ENCODE results near the gene MMP19. TPM values are rescaled to one million over a fixed set of nuclear protein-coding genes. Genes with fewer than 3 reads are reported as not detected.
"Not testable (repeated sequence)": the region's sequence is repeated elsewhere in the genome, so short reads cannot be mapped to it uniquely, and the experiment has no call there.

Gene MMP19
- total RNA-seq, 1 donor from 2014 or later: 0.13 TPM

DNA sequence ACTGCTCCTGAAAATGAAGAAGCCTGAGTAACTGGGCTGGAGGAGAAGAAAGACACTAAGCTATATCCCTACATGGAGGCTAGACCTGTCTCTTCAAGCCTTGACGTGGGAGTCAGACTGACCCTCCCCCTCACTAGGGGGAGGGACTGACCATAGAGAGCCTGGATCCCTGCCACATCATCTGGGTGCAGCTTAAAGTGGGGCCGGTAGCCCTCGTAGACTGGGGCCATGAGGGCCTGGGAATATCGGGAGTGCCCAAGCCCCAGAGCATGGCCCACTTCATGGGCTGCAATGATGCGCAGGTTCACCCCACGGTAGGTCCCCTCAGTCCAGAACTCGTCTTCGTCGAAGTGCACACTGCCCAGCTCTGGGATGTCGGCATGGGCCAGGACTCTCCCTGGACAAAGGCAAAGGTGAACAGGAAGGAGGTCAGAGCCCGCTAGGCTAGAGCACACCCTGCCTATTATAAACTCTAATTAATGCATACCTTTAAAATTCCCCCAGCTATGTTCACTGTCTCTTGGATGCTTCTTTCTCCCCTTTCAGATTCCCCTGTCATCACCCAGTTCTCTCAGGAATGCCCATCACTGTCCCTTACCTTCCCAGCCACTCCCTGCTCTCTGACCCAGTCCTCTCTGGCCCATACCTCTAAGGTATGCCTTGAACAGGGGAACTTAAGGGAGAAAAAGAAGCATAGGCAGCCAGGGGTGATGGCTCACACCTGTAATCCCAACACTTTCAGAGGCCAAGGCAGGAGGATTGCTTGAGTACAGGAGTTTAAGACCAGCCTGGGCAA is 3.2 kb downstream of the MMP19 start:
- H3K36me3 ChIP-seq: no peaks in the 10 kb centered on the region
- TF ChIP-seq EZH2 (IDR thresholded peaks at IDR 0.05) (no peak), EZH2phosphoT487 (IDR thresholded peaks at IDR 0.05) (no peak)
- TF ChIP-seq, protein P1, sequence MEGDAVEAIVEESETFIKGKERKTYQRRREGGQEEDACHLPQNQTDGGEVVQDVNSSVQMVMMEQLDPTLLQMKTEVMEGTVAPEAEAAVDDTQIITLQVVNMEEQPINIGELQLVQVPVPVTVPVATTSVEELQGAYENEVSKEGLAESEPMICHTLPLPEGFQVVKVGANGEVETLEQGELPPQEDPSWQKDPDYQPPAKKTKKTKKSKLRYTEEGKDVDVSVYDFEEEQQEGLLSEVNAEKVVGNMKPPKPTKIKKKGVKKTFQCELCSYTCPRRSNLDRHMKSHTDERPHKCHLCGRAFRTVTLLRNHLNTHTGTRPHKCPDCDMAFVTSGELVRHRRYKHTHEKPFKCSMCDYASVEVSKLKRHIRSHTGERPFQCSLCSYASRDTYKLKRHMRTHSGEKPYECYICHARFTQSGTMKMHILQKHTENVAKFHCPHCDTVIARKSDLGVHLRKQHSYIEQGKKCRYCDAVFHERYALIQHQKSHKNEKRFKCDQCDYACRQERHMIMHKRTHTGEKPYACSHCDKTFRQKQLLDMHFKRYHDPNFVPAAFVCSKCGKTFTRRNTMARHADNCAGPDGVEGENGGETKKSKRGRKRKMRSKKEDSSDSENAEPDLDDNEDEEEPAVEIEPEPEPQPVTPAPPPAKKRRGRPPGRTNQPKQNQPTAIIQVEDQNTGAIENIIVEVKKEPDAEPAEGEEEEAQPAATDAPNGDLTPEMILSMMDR (IDR thresholded peaks at IDR 0.05): no peak
- Mint-ChIP-seq H3K4me3 (peak overlapping the region; percentile 33), H3K4me1 (peaks cover 5% of the 10 kb centered on the region), H3K9me3 (no peaks in the 10 kb centered on the region), H3K27ac (peak overlapping the region; percentile 17), H3K36me3 (no peaks in the 10 kb centered on the region), H3K27me3 (ENCODE audit: insufficient read depth, low read depth) (peaks cover 7% of the 10 kb centered on the region)
- H3K27ac ChIP-seq: no peak overlapping the region
- no peaks in the 10 kb centered on the region for H3K27me3 ChIP-seq
- H3K9ac ChIP-seq: no peak overlapping the region
- H3K79me2 ChIP-seq (ENCODE audit: low read depth): no peaks in the 10 kb centered on the region
- no peak overlapping the region for H2AFZ ChIP-seq (replicated peaks)
- DNase-seq (ENCODE audit: low spot score): no peak
- H4K20me1 ChIP-seq (ENCODE audit: low read depth): no peaks in the 10 kb centered on the region
- H3F3A ChIP-seq (ENCODE audit: low read depth): no peaks in the 10 kb centered on the region
- H3K4me3 ChIP-seq: no peak overlapping the region
- H3K9me3 ChIP-seq (ENCODE audit: low read depth): no peaks in the 10 kb centered on the region
- H3K4me2 ChIP-seq: no peak overlapping the region
- peaks cover 3% of the 10 kb centered on the region for H3K4me1 ChIP-seq

DNA sequence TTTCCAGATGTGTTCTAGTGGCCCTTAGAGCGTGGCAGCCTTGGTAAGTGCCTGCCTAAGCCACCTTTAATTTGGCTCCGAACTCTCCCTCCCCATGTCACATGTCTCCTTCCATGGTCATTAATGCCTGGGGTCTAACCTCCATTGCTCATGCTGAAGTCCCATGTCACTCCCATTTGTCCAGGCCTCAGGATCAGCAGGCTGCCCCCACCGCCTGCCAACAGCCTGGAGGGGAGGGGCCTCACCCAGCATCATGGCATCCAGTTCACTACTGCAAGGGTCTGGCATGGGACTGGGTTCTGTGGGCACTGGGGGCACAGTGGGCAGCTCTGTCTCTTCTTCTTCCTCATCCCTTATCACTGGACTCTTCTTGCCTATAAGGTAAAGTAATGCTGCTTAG is 4.4 kb downstream of the MMP19 start:
- Histone ChIP-seq H3K27me3 (no peaks in the 10 kb centered on the region), H3K9me3 (ENCODE audit: low read depth) (no peaks in the 10 kb centered on the region), H3K79me2 (ENCODE audit: low read depth) (no peaks in the 10 kb centered on the region), H3K4me1 (peaks cover 3% of the 10 kb centered on the region), H3F3A (ENCODE audit: low read depth) (no peaks in the 10 kb centered on the region), H3K4me2 (no peak overlapping the region), H3K27ac (no peak overlapping the region), H3K9ac (no peak overlapping the region), H4K20me1 (ENCODE audit: low read depth) (no peaks in the 10 kb centered on the region), H3K36me3 (no peaks in the 10 kb centered on the region), H2AFZ (replicated peaks) (no peak overlapping the region), H3K4me3 (no peak overlapping the region)
- TF ChIP-seq EZH2 (IDR thresholded peaks at IDR 0.05): no peak
- TF ChIP-seq EZH2phosphoT487 (IDR thresholded peaks at IDR 0.05): no peak
- TF ChIP-seq, protein P1 (IDR thresholded peaks at IDR 0.05): no peak
- Mint-ChIP-seq H3K27ac (peak overlapping the region; percentile 21), H3K4me3 (no peak overlapping the region), H3K4me1 (peaks cover 9% of the 10 kb centered on the region), H3K36me3 (no peaks in the 10 kb centered on the region), H3K9me3 (no peaks in the 10 kb centered on the region), H3K27me3 (ENCODE audit: insufficient read depth, low read depth) (peaks cover 7% of the 10 kb centered on the region)
- no peak for DNase-seq (ENCODE audit: low spot score)

DNA sequence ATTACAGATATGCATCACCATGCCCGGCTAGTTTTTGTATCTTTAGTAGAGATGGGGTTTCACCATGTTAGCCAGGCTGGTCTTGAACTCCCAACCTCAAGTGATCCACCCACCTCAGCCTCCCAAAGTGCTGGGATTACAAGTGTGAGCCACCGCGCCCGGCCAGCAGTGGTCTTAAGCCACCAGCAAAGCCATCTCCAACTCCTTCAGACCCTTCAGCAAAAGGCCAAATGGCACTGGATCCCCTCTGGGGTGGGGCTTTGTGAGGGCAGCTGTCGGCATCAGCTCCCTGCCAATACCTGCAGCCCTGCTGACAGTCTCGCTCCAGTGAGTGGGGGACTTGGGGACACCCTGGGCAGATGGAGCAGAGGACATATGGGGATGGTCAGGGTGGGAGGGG is 8.3 kb downstream of the MMP19 start:
- H3K4me1 ChIP-seq: peaks cover 12% of the 10 kb centered on the region
- not testable (repeated sequence) for H2AFZ ChIP-seq (replicated peaks); H3K36me3 Mint-ChIP-seq; H3K4me2 ChIP-seq; H3K9me3 ChIP-seq (ENCODE audit: low read depth); H4K20me1 ChIP-seq (ENCODE audit: low read depth); H3K4me3 ChIP-seq; H3K27ac Mint-ChIP-seq; DNase-seq (ENCODE audit: low spot score); H3K9me3 Mint-ChIP-seq; H3K9ac ChIP-seq; H3K36me3 ChIP-seq; H3F3A ChIP-seq (ENCODE audit: low read depth); H3K27me3 ChIP-seq; H3K4me3 Mint-ChIP-seq; H3K27ac ChIP-seq
- Mint-ChIP-seq H3K4me1 (peaks cover 18% of the 10 kb centered on the region), H3K27me3 (ENCODE audit: insufficient read depth, low read depth) (peaks cover 11% of the 10 kb centered on the region)
- H3K79me2 ChIP-seq (ENCODE audit: low read depth): peaks cover 23% of the 10 kb centered on the region

DNA sequence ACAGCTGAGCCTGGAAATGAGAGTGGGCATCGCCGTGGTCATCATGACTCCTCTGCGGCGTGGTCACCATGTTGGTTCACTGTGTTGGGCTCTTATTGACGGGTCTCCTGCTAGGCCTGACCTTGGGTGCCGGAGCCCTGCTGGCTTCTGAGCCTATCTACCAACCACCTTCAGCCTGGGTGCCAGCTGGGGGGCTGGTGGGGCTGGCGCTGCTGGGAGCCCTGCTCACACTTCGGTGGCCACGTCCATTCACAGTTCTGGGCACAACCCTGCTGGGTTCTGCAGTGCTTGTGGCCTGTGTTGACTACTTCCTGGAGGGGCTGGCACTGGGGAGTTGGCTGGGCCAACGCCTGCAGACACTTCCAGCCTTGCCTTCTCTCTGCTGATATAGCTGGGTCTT is 9.7 kb downstream of the MMP19 start:
- H3K27me3 ChIP-seq: no peaks in the 10 kb centered on the region
- no peak overlapping the region for H3K9ac ChIP-seq
- H3K4me1 Mint-ChIP-seq: peaks cover 23% of the 10 kb centered on the region
- peaks cover under 1% of the 10 kb centered on the region for H3K36me3 Mint-ChIP-seq
- H3K4me1 ChIP-seq: peaks cover 21% of the 10 kb centered on the region
- H3F3A ChIP-seq (ENCODE audit: low read depth): peaks cover 23% of the 10 kb centered on the region
- H3K4me2 ChIP-seq: no peak overlapping the region
- H3K27me3 Mint-ChIP-seq (ENCODE audit: insufficient read depth, low read depth): peaks cover 9% of the 10 kb centered on the region
- H3K4me3 Mint-ChIP-seq: no peak overlapping the region
- no peak overlapping the region for H3K27ac ChIP-seq
- no peaks in the 10 kb centered on the region for H4K20me1 ChIP-seq (ENCODE audit: low read depth)
- H3K79me2 ChIP-seq (ENCODE audit: low read depth): peaks cover 35% of the 10 kb centered on the region
- no peak for DNase-seq (ENCODE audit: low spot score)
- TF ChIP-seq EZH2phosphoT487 (IDR thresholded peaks at IDR 0.05) (no peak), EZH2 (IDR thresholded peaks at IDR 0.05) (no peak)
- TF ChIP-seq, protein P1 (IDR thresholded peaks at IDR 0.05): no peak
- H3K9me3 ChIP-seq (ENCODE audit: low read depth): no peaks in the 10 kb centered on the region
- H3K27ac Mint-ChIP-seq: no peak overlapping the region
- no peaks in the 10 kb centered on the region for H3K36me3 ChIP-seq
- no peak overlapping the region for H3K4me3 ChIP-seq
- no peak overlapping the region for H2AFZ ChIP-seq (replicated peaks)
- H3K9me3 Mint-ChIP-seq: no peaks in the 10 kb centered on the region

Data from neural progenitor cell (in vitro differentiated cells).